ENCODE results near the gene PRPF40B. TPM values are rescaled to one million over a fixed set of nuclear protein-coding genes. Genes with fewer than 3 reads are reported as not detected.

PRPF40B gene
- total RNA-seq (2022) (33.3 and 33.4 TPM in 2 replicates), Bru-seq, nascent RNA (percentile 71 among the genes with signal in this experiment), BruChase-seq, experiment 1, labeled RNA remaining after a 2-hour chase (percentile 66 among the genes with signal in this experiment), BruChase-seq, experiment 2, labeled RNA remaining after a 6-hour chase (percentile 63 among the genes with signal in this experiment)
- long read RNA-seq, partial matches to known transcripts, result 5 of 114 reads
- long read RNA-seq, other reads (novel, unspliced or antisense), result 107 of 114 reads

- Histone ChIP-seq H3K27me3 (replicated peaks; ENCODE audit: control insufficient read depth, insufficient read depth, low read length) (no peaks in the 10 kb centered on the region), H3K9me3 (no peaks in the 10 kb centered on the region), H3K4me1 (peaks cover 32% of the 10 kb centered on the region), H3K36me3 (ENCODE audit: control insufficient read depth, insufficient read depth, low read length) (no peaks in the 10 kb centered on the region), H3K4me3 (ENCODE audit: low read depth, low read length) (peak within 1 kb of the TSS; percentile 66)
- POLR2A ChIA-PET, result interaction anchor here (0.6 to 2.3 kb wide), 8 partner anchors 11 to 301 kb away, joined by 3 to 15 read pairs (median 4); partner anchors contain the start of genes SPATS2, TMBIM6 and TROAP
- DNase-seq, result peak; percentile 95 to 99
- Mint-ChIP-seq H3K36me3 (ENCODE audit: insufficient read depth, unreplicated experiment) (no peaks in the 10 kb centered on the region), H3K27me3 (ENCODE audit: insufficient read depth, unreplicated experiment) (no peaks in the 10 kb centered on the region), H3K4me1 (ENCODE audit: low read depth, unreplicated experiment) (peaks cover 29% of the 10 kb centered on the region), H3K27ac (ENCODE audit: unreplicated experiment) (peak within 1 kb of the TSS; percentile 77), H3K4me3 (ENCODE audit: unreplicated experiment) (peak within 1 kb of the TSS; percentile 82), H3K9me3 (ENCODE audit: unreplicated experiment) (no peaks in the 10 kb centered on the region)
- CTCF ChIA-PET, result interaction anchor here (0.5 to 2.5 kb wide), 24 partner anchors 10 to 650 kb away, joined by 3 to 35 read pairs (median 4); partner anchors contain the start of genes BCDIN3D, FAM186B, SPATS2 and TMBIM6
- BruUV-seq (replicated peaks), result no TSS peak
- intact Hi-C loops (cut with micrococcal nuclease; ENCODE audit: unreplicated experiment), result loop anchor here (1.0 to 2.0 kb wide), 4 partner anchors 43 to 265 kb away; partner anchors contain the start of gene MCRS1
- peak; percentile 61 to 71 for TF ChIP-seq CTCF (IDR thresholded peaks at IDR 0.05; ENCODE audit: insufficient read depth in 1 of 2, low read depth in 1 of 2, low read length in 1 of 2, severe bottlenecking in 1 of 2, unreplicated experiment in 1 of 2)
Measured at GRCh38 chr12:49623142-49623904, at the start of gene PRPF40B. PRPF40B (plus strand) TSS chr12:49623561; CDS start chr12:49623591, 30 bp downstream.

- H3K9me3 Mint-ChIP-seq (ENCODE audit: unreplicated experiment), result no peaks in the 10 kb centered on the region
- no TSS peak for BruUV-seq (replicated peaks)
- peaks cover 2% of the 10 kb centered on the region for H3K36me3 ChIP-seq (ENCODE audit: control insufficient read depth, insufficient read depth, low read length)
- H3K36me3 Mint-ChIP-seq (ENCODE audit: insufficient read depth, unreplicated experiment), result peaks cover 26% of the 10 kb centered on the region
- H3K27me3 Mint-ChIP-seq (ENCODE audit: insufficient read depth, unreplicated experiment), result no peaks in the 10 kb centered on the region
- intact Hi-C loops (cut with micrococcal nuclease; ENCODE audit: unreplicated experiment), result no loop called here
- CTCF ChIA-PET, result interaction anchor here (0.5 to 3.7 kb wide), 4 partner anchors 9 to 68 kb away, joined by 4 to 46 read pairs (median 5); no protein-coding TSS in a partner anchor
- TF ChIP-seq CTCF (IDR thresholded peaks at IDR 0.05; ENCODE audit: insufficient read depth in 1 of 2, low read depth in 1 of 2, low read length in 1 of 2, severe bottlenecking in 1 of 2, unreplicated experiment in 1 of 2), result no peak
- peaks cover 24% of the 10 kb centered on the region for H3K4me1 ChIP-seq
- H3K4me3 Mint-ChIP-seq (ENCODE audit: unreplicated experiment), result no peak overlapping the region
- DNase-seq, result no peak
- no peak overlapping the region for H3K4me3 ChIP-seq (ENCODE audit: low read depth, low read length)
- POLR2A ChIA-PET, result interaction anchor here (0.6 kb wide), 1 partner anchor 1853 kb away, joined by 4 read pairs; no protein-coding TSS in a partner anchor
- H3K27ac Mint-ChIP-seq (ENCODE audit: unreplicated experiment), result no peak overlapping the region
- H3K9me3 ChIP-seq, result no peaks in the 10 kb centered on the region
- no peaks in the 10 kb centered on the region for H3K27me3 ChIP-seq (replicated peaks; ENCODE audit: control insufficient read depth, insufficient read depth, low read length)
- H3K4me1 Mint-ChIP-seq (ENCODE audit: low read depth, unreplicated experiment), result peaks cover 24% of the 10 kb centered on the region
Measured at GRCh38 chr12:49577589-49578315, 45.6 kb upstream of the PRPF40B start.
